Fibroblast of lung (primary cell): ENCODE measurements around the gene TUT1. TPM values are rescaled to one million over a fixed set of nuclear protein-coding genes. Genes with fewer than 3 reads are reported as not detected.

Source experiments
- DNase-seq, 2 donors: peaks; one replicate each; pipeline versions ENCODE4 v3.0.0 to v3.0.0-alpha.2; 2010; ENCODE audit warnings: low read depth in 2 of 2
- H2AFZ ChIP-seq: 2 replicates; pipeline ENCODE4 v1.5.1; 2012; ENCODE audit warnings: low read length, control low read depth, inconsistent platforms
- H3K27ac ChIP-seq: 2 replicates; pipeline ENCODE4 v1.5.1; 2011; ENCODE audit warnings: low read length, control low read depth; ENCODE audit not compliant: insufficient read depth
- H3K27me3 ChIP-seq: 2 replicates; pipeline ENCODE4 v1.5.1; 2011; ENCODE audit warnings: mild to moderate bottlenecking, low read length; ENCODE audit not compliant: control insufficient read depth, insufficient read depth
- H3K36me3 ChIP-seq: 2 replicates; pipeline ENCODE4 v1.5.1; 2011; ENCODE audit warnings: low read length; ENCODE audit not compliant: control insufficient read depth, insufficient read depth
- H3K4me1 ChIP-seq: 2 replicates; pipeline ENCODE4 v1.5.1; 2011; ENCODE audit warnings: low read length; ENCODE audit not compliant: control insufficient read depth, insufficient read depth; ENCODE audit errors: extremely low read depth
- H3K4me2 ChIP-seq: 2 replicates; pipeline ENCODE4 v1.5.1; 2011; ENCODE audit warnings: low read length, control low read depth; ENCODE audit not compliant: insufficient read depth; ENCODE audit errors: extremely low read depth
- H3K4me3 ChIP-seq, 4 experiments: fragments of 200-600 bp in 1 of 4; sonication (generic) in 1 of 4; replicated peaks in 1 of 4; 2 replicates each; pipeline ENCODE4 v1.5.1; 2011 to 2016; ENCODE audit warnings: low read length in 4 of 4, low read depth in 3 of 4, mild to moderate bottlenecking in 3 of 4, control low read depth in 2 of 4, inconsistent platforms in 1 of 4, mixed read lengths in 1 of 4; ENCODE audit not compliant: insufficient read depth in 1 of 4; ENCODE audit errors: control extremely low read depth in 1 of 4
- H3K79me2 ChIP-seq: 2 replicates; pipeline ENCODE4 v1.5.1; 2012; ENCODE audit warnings: mild to moderate bottlenecking, low read length, inconsistent platforms; ENCODE audit not compliant: control insufficient read depth, insufficient read depth
- H3K9ac ChIP-seq: 2 replicates; pipeline ENCODE4 v1.5.1; 2011; ENCODE audit warnings: mild to moderate bottlenecking, low read length, control low read depth; ENCODE audit not compliant: insufficient read depth
- H3K9me3 ChIP-seq: 2 replicates; pipeline ENCODE4 v1.5.1; 2012; ENCODE audit warnings: low read depth, low read length; ENCODE audit not compliant: control insufficient read depth, insufficient read depth
- H4K20me1 ChIP-seq: 2 replicates; pipeline ENCODE4 v1.5.1; 2011; ENCODE audit warnings: low read length; ENCODE audit not compliant: control insufficient read depth, insufficient read depth; ENCODE audit errors: extremely low read depth
- CTCF ChIP-seq, 2 donors: IDR thresholded peaks in 1 of 2; conservative IDR thresholded peaks in 1 of 2; 1 replicate in 1 of 2; 2 replicates in 1 of 2; pipeline ENCODE4 v1.5.1; 2011 to 2012; ENCODE audit warnings: low read length in 2 of 2, control low read depth in 1 of 2, inconsistent platforms in 1 of 2, low read depth in 1 of 2, mild to moderate bottlenecking in 1 of 2
- EZH2 ChIP-seq: IDR thresholded peaks from 2 replicates; pipeline ENCODE4 v1.5.1; 2012; ENCODE audit warnings: low read length, control low read depth, mild to moderate bottlenecking; ENCODE audit errors: missing control alignments
- polyA plus RNA-seq, 2 donors: library from polyadenylated mRNA; depleted of rRNA in 1 of 2; stranded (reverse) in 1 of 2; unstranded in 1 of 2; fragments of >200 nt; gene quantifications; 2 replicates each; pipeline ENCODE4 v1.2.1, GENCODE V29; 2011 to 2012; ENCODE audit warnings: missing spikeins in 1 of 2
- total RNA-seq: library from RNA; depleted of rRNA; stranded (reverse); fragments of >200 nt; gene quantifications from 2 replicates; pipeline ENCODE4 v1.2.1, GENCODE V29; 2014

Gene TUT1
- total and polyA plus RNA-seq, 2 donors (not counting 1 experiment from before 2014, with no cell fraction given) = 5.5 to 7.8 TPM

- no peak for TF ChIP-seq EZH2
- TF ChIP-seq CTCF (conservative IDR thresholded peaks at IDR 0.05 in 1 of 2, IDR thresholded peaks at IDR 0.05 in 1 of 2; ENCODE audit: low read depth in 1 of 2, low read length in 2 of 2) = no peak
- no peaks in the 10 kb centered on the region for H4K20me1 ChIP-seq
- H3K4me1 ChIP-seq = no peaks in the 10 kb centered on the region
- no peaks in the 10 kb centered on the region for H3K79me2 ChIP-seq
- no peak overlapping the region for H3K9ac ChIP-seq
- DNase-seq = no peak
- H3K9me3 ChIP-seq = no peaks in the 10 kb centered on the region
- H3K4me2 ChIP-seq = no peak overlapping the region
- no peaks in the 10 kb centered on the region for H3K27me3 ChIP-seq
- no peak overlapping the region for H2AFZ ChIP-seq
- peaks cover 3% of the 10 kb centered on the region for H3K36me3 ChIP-seq
- no peak overlapping the region for H3K27ac ChIP-seq
- H3K4me3 ChIP-seq = no peak overlapping the region
Observed at GRCh38 chr11:62580959-62581715, 10.2 kb downstream of the TUT1 start.

GRCh38 chr11:62579252-62579651 is 12.1 kb downstream of the TUT1 start:
- Histone ChIP-seq H2AFZ (no peak overlapping the region), H3K4me2 (no peak overlapping the region), H3K4me3 (no peak overlapping the region), H3K9ac (no peak overlapping the region), H3K9me3 (no peaks in the 10 kb centered on the region), H3K4me1 (peaks cover 6% of the 10 kb centered on the region), H4K20me1 (no peaks in the 10 kb centered on the region), H3K36me3 (peaks cover 3% of the 10 kb centered on the region), H3K79me2 (peaks cover 15% of the 10 kb centered on the region), H3K27ac (no peak overlapping the region), H3K27me3 (no peaks in the 10 kb centered on the region)
- peak in 1 of 2 donors; percentile 57 for DNase-seq
- TF ChIP-seq CTCF (conservative IDR thresholded peaks at IDR 0.05 in 1 of 2, IDR thresholded peaks at IDR 0.05 in 1 of 2; ENCODE audit: low read depth in 1 of 2, low read length in 2 of 2) (no peak), EZH2 (no peak)

GRCh38 chr11:62578541-62578940 is 12.8 kb downstream of the TUT1 start:
- H3K4me3 ChIP-seq = no peak overlapping the region
- no peak for DNase-seq
- TF ChIP-seq EZH2 = no peak
- TF ChIP-seq CTCF (conservative IDR thresholded peaks at IDR 0.05 in 1 of 2, IDR thresholded peaks at IDR 0.05 in 1 of 2; ENCODE audit: low read depth in 1 of 2, low read length in 2 of 2) = no peak
- H2AFZ ChIP-seq = no peak overlapping the region
- no peak overlapping the region for H3K4me2 ChIP-seq
- H4K20me1 ChIP-seq = no peaks in the 10 kb centered on the region
- H3K27me3 ChIP-seq = no peaks in the 10 kb centered on the region
- no peak overlapping the region for H3K9ac ChIP-seq
- peaks cover 3% of the 10 kb centered on the region for H3K36me3 ChIP-seq
- H3K79me2 ChIP-seq = peaks cover 16% of the 10 kb centered on the region
- no peaks in the 10 kb centered on the region for H3K9me3 ChIP-seq
- H3K27ac ChIP-seq = no peak overlapping the region
- peaks cover 6% of the 10 kb centered on the region for H3K4me1 ChIP-seq
